Type B pancreatic cell (in vitro differentiated cells): ENCODE data around the gene DOK5. TPM values are rescaled to one million over a fixed set of nuclear protein-coding genes. Genes with fewer than 3 reads are reported as not detected.
A peak's percentile ranks its signal among the peaks of the same experiment; 100 is the strongest.

ENCODE experiments used
- DNase-seq: peaks from one replicate; pipeline ENCODE4 v3.0.0; 2021; ENCODE audit warnings: mixed read lengths; ENCODE audit not compliant: unreplicated experiment; ENCODE audit errors: extremely low spot score
- H3K27ac Mint-ChIP-seq: 2 replicates; pipeline ENCODE4 v1.8.0; 2021; ENCODE audit warnings: mild to moderate bottlenecking, mixed read lengths
- H3K27me3 Mint-ChIP-seq: 2 replicates; pipeline ENCODE4 v1.8.0; 2021; ENCODE audit warnings: mixed read lengths
- H3K36me3 Mint-ChIP-seq: 2 replicates; pipeline ENCODE4 v1.8.0; 2021; ENCODE audit warnings: mixed read lengths
- H3K4me1 Mint-ChIP-seq: one replicate; pipeline ENCODE4 v1.8.0; 2021; ENCODE audit warnings: mixed read lengths; ENCODE audit not compliant: unreplicated experiment
- H3K4me3 Mint-ChIP-seq: 2 replicates; pipeline ENCODE4 v1.8.0; 2021; ENCODE audit warnings: mild to moderate bottlenecking, mixed read lengths
- H3K9me3 Mint-ChIP-seq: 2 replicates; pipeline ENCODE4 v1.8.0; 2021; ENCODE audit warnings: mixed read lengths
- CTCF ChIP-seq: fragments of 200-600 bp; sonication (generic); conservative IDR thresholded peaks from 2 replicates; pipeline ENCODE4 v1.5.0; 2021; ENCODE audit warnings: antibody characterized with exemption, mild to moderate bottlenecking
- total RNA-seq: library from RNA; stranded (reverse); gene quantifications from 2 replicates; pipeline ENCODE4 v1.2.1, GENCODE V29; 2021; ENCODE audit warnings: low replicate concordance

DOK5 gene
- total RNA-seq, 1 donor from 2014 or later = 26.9 TPM

- H3K27me3 Mint-ChIP-seq = peaks cover 11% of the 10 kb centered on the region
- H3K4me1 Mint-ChIP-seq = peaks cover 14% of the 10 kb centered on the region
- H3K4me3 Mint-ChIP-seq = no peak overlapping the region
- no peak overlapping the region for H3K27ac Mint-ChIP-seq
- no peak for TF ChIP-seq CTCF
- H3K36me3 Mint-ChIP-seq = no peaks in the 10 kb centered on the region
- no peaks in the 10 kb centered on the region for H3K9me3 Mint-ChIP-seq
- DNase-seq = no peak
Observed at GRCh38 chr20:54645445-54646155, 170.2 kb downstream of the DOK5 start.

GRCh38 chr20:54646156-54646517 is 170.7 kb downstream of the DOK5 start:
- no peaks in the 10 kb centered on the region for H3K9me3 Mint-ChIP-seq
- H3K4me3 Mint-ChIP-seq = no peak overlapping the region
- no peak overlapping the region for H3K27ac Mint-ChIP-seq
- DNase-seq = no peak
- peaks cover 14% of the 10 kb centered on the region for H3K4me1 Mint-ChIP-seq
- peaks cover 11% of the 10 kb centered on the region for H3K27me3 Mint-ChIP-seq
- no peaks in the 10 kb centered on the region for H3K36me3 Mint-ChIP-seq
- TF ChIP-seq CTCF = no peak

GRCh38 chr20:54648421-54649142 is 173.2 kb downstream of the DOK5 start:
- H3K9me3 Mint-ChIP-seq = no peaks in the 10 kb centered on the region
- no peak for DNase-seq
- no peak overlapping the region for H3K4me3 Mint-ChIP-seq
- H3K36me3 Mint-ChIP-seq = no peaks in the 10 kb centered on the region
- TF ChIP-seq CTCF = no peak
- H3K4me1 Mint-ChIP-seq = peaks cover 10% of the 10 kb centered on the region
- H3K27me3 Mint-ChIP-seq = peaks cover 11% of the 10 kb centered on the region
- no peak overlapping the region for H3K27ac Mint-ChIP-seq

- peak; percentile 93 for TF ChIP-seq CTCF
- Mint-ChIP-seq H3K4me3 (no peak overlapping the region), H3K36me3 (no peaks in the 10 kb centered on the region), H3K9me3 (no peaks in the 10 kb centered on the region), H3K4me1 (peaks cover 10% of the 10 kb centered on the region), H3K27ac (peak overlapping the region; percentile 48), H3K27me3 (peaks cover 11% of the 10 kb centered on the region)
- DNase-seq = peak; percentile 84
Observed at GRCh38 chr20:54649511-54649962, 174.1 kb downstream of the DOK5 start.

GRCh38 chr20:54650052-54650719 is 174.8 kb downstream of the DOK5 start:
- DNase-seq = no peak
- H3K4me1 Mint-ChIP-seq = peaks cover 10% of the 10 kb centered on the region
- H3K9me3 Mint-ChIP-seq = no peaks in the 10 kb centered on the region
- H3K27me3 Mint-ChIP-seq = peaks cover 11% of the 10 kb centered on the region
- no peak for TF ChIP-seq CTCF
- no peak overlapping the region for H3K27ac Mint-ChIP-seq
- no peak overlapping the region for H3K4me3 Mint-ChIP-seq
- H3K36me3 Mint-ChIP-seq = no peaks in the 10 kb centered on the region
